Measurements from ENCODE around the gene KIR2DL1. TPM values are rescaled to one million over a fixed set of nuclear protein-coding genes. Genes with fewer than 3 reads are reported as not detected.
"Not testable (repeated sequence)": the region's sequence is repeated elsewhere in the genome, so short reads cannot be mapped to it uniquely, and the experiment has no call there.

KIR2DL1 gene
- total RNA-seq: not detected in 2 replicates

DNA sequence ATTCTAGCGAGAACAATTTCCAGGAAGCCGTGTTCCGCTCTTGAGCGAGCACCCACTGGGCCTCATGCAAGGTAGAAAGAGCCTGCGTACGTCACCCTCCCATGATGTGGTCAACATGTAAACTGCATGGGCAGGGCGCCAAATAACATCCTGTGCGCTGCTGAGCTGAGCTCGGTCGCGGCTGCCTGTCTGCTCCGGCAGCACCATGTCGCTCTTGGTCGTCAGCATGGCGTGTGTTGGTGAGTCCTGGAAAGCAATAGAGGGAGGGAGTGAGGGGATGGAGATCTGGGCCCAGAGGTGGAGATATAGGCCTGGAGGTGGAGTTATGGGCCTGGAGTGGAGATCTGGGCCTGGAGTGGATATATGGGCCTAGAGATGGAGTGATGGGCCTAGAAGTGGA, at the start of gene KIR2DL1:
Gene KIR2DL1 (plus strand): TSS at position 148 of the 400 bp plus-strand sequence. CDS start 58 bp downstream, at position 206.
- intact Hi-C loops (cut with micrococcal nuclease): not testable (repeated sequence)

DNA sequence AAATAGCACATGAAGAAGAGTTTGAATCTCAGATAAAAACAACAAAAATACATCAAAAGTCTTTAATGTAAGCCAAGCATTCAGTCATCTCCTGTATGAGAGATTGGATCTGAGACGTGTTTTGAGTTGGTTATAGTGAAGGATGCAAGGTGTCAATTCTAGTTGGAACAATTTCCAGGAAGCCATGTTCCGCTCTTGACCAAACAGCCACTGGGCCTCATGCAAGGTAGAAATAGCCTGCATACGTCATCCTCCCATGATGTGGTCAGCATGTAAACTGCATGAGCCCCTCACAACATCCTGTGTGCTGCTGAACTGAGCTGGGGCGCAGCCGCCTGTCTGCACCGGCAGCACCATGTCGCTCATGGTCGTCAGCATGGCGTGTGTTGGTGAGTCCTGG, 45.5 kb upstream of the KIR2DL1 start, which contains the start of gene KIR3DL3:
Gene KIR3DL3 (plus strand): TSS at position 301 of the 400 bp plus-strand sequence. CDS start 55 bp downstream, at position 356.
- intact Hi-C loops (cut with micrococcal nuclease): no loop called here

DNA sequence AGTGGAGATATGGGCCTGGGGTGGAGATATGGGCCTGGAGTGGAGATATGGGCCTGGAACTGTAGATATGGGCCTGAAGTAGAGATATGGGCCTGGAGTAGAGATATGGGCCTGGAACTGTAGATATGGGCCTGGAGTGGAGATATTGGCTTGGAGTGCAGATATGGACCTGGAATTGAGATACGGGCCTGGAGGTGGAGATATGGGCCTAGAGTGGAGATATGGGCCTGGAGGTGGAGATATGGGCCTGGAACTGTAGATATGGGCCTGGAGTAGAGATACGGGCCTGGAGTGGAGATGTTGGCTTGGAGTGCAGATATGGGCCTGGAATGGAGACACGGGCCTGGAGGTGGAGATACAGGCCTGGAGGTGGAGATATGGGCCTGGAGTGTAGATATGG, 44.9 kb upstream of the KIR2DL1 start:
- intact Hi-C loops (cut with micrococcal nuclease): no loop called here

DNA sequence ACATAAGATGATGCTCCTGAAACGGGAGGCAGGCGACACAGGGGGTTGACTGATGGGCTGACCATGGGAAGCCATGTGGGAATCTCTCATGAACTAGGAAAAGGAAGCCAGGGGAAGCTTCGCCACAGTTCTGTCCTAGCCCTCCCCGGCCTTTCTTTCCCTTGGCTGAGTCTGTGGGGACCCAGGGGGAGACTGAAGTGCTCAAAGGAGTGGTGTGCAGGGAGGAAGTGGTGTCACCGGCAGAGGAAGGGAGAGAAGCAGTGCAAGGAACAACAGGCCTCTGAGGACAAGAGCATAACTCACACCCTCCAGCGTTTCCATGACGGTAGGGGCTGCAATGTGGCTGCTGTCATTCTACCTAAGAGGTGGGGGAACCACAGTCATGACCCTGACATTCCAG, 44.3 kb upstream of the KIR2DL1 start:
- intact Hi-C loops (cut with micrococcal nuclease): no loop called here

DNA sequence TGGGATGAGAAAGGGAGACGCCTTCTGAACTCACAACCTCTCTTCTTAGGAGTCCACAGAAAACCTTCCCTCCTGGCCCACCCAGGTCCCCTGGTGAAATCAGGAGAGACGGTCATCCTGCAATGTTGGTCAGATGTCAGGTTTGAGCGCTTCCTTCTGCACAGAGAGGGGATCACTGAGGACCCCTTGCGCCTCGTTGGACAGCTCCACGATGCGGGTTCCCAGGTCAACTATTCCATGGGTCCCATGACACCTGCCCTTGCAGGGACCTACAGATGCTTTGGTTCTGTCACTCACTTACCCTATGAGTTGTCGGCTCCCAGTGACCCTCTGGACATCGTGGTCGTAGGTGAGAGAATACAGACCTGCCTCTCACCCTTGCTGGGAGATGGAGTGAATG, 42.0 kb upstream of the KIR2DL1 start:
- intact Hi-C loops (cut with micrococcal nuclease): no loop called here

DNA sequence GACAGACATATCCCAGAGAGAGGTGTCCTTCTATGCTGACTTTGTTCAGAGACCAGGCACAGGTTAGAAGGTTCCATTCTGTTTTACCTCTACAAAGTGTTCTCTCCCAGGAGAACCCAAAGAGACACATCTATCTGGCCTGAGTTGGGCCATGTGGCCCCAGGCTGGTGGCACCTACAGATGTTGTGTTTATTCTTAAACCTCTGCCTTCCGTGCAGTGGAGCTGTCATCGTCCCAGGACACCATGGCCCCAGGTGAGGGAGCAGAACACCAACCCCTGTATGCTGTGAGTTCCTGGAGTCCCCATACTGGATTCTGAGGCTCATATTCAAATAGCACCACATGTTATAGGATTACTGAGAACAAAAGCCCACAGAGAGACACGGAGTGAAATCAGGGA, 41.4 kb upstream of the KIR2DL1 start:
- intact Hi-C loops (cut with micrococcal nuclease): no loop called here

DNA sequence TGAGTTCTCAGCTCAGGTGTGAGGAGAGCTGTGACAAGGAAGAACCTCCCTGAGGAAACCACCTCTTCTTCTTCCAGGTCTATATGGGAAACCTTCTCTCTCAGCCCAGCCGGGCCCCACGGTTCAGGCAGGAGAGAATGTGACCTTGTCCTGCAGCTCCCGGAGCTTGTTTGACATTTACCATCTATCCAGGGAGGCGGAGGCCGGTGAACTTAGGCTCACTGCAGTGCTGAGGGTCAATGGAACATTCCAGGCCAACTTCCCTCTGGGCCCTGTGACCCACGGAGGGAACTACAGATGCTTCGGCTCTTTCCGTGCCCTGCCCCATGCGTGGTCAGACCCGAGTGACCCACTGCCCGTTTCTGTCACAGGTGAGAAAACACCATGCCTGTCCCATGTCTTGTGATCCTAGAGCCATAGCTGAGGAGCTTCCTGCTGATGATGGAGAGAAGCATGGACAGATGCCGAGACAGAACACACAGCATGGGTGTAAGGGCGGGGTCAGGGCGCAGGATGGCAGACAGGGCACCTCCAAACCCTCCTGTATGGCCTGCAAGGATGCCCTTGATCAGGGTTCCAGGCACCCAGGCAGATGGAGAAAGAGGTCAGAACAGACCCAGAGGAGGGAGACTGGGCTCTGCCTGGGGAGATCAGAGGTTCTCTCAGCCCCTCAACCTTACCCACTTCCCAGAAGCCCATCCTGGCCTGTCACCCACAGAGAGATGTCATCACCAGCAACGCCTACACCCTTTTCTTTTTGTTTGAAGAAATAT, 40.0 kb upstream of the KIR2DL1 start:
- intact Hi-C loops (cut with micrococcal nuclease): no loop called here

DNA sequence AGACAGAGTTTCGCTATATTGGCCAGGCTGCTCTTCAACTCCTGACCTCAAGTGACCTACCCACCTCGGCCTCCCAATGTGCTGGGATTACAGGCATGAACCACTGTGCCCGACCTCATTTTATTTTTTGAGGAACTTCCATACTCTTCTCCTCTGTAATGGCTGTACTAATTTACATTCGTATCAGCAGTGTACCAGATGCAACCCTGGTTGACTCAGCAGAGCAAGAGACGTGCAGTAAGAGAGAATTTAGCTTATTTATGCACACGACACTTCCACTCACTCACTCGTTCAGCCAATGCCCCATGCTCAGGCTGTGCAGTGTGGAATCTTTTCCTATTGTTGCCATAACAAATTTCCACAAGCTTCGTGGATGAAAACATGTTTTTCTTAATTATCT, 38.4 kb upstream of the KIR2DL1 start:
- intact Hi-C loops (cut with micrococcal nuclease): no loop called here

DNA sequence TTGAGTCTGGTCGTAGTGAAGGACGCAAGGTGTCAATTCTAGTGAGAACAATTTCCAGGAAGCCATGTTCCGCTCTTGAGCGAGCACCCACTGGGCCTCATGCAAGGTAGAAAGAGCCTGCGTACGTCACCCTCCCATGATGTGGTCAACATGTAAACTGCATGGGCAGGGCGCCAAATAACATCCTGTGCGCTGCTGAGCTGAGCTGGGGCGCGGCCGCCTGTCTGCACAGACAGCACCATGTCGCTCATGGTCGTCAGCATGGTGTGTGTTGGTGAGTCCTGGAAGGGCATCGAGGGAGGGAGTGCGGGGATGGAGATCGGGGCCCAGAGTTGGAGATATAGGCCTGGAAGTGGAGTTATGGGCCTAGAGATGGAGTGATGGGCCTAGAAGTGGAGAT, 31.3 kb upstream of the KIR2DL1 start, which contains the start of gene KIR2DL3:
Gene KIR2DL3 (plus strand): TSS at position 208 of the 400 bp plus-strand sequence. CDS start 33 bp downstream, at position 241.
- intact Hi-C loops (cut with micrococcal nuclease): not testable (repeated sequence)

DNA sequence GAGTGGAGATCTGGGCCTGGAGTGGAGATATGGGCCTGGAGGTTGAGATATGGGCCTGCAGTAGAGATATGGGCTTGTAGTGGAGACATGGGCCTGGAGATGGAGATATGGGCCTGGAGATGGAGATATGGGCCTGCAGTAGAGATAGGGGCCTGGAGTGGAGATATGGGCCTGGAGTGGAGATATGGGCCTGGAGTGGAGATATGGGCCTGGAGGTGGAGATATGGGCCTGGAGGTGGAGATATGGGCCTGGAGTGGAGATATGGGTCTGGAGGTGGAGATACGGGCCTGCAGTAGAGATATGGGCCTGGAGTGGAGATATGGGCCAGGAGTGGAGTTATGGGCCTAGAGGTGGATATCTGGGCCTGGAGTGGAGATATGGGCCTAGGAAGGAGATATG, 30.9 kb upstream of the KIR2DL1 start:
- intact Hi-C loops (cut with micrococcal nuclease): no loop called here

DNA sequence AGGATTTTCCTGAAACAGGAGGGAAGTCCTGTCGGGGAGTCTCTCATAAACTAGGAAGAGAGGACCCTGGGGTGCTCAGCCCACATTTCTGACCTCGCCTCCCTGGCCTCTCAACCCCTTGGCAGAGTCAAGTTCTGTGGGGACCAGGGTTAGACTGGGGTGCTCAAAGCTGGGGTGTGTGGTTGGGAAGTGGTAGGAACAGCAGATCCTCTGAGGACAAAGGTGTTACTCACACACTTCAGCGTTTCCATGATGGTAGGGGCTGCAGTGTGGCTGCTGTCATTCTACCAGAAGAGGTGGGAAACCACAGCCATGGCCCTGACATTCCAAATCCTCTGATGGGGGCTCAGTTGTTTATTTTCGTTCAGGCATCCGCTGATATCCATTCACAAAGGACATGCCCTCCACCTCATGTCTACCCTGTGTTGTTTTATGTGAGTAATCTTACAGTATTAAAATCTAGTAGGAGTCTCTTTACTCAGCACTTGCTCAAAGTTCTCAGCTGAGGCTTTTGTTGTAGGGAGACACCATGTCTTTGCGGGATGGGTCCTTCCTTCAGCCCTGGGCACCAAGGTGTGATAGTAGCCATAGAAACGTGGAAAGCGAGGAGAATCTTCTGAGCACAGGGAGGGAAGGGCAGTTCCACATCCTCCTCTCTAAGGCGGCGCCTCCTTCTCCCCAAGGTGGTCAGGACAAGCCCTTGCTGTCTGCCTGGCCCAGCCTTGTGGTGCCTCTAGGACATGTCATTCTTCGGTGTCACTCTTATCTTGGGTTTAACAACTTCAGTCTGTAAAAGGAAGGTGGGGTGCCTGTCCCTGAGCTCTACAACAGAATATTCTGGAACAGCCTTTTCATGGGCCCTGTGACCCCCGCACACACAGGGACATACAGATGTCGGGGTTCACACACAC, 29.8 kb upstream of the KIR2DL1 start:
- intact Hi-C loops (cut with micrococcal nuclease): no loop called here

DNA sequence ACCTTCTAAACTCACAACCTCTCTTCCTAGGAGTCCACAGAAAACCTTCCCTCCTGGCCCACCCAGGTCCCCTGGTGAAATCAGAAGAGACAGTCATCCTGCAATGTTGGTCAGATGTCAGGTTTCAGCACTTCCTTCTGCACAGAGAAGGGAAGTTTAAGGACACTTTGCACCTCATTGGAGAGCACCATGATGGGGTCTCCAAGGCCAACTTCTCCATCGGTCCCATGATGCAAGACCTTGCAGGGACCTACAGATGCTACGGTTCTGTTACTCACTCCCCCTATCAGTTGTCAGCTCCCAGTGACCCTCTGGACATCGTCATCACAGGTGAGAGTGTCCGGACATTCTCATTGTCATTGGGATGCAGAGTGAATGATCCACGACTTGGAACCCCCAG, 27.6 kb upstream of the KIR2DL1 start:
- intact Hi-C loops (cut with micrococcal nuclease): not testable (repeated sequence)

DNA sequence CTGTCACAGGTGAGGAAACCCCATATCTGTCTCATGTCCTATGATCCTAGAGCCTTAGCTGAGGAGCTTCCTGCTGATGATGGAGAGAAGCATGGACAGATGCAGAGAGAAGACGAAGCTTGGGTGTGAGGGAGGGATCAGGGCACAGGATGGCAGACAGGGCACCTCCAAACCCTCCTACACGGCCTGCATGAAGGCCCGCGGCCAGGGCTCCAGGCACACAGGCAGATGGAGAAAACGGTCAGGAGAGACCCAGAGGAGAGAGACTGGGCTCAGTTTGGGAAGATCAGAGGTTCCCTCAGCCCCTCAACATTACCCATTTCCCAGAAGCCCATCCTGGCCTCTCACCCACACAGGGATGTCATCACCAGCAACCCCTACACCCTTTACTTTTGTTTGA, 25.5 kb upstream of the KIR2DL1 start:
- intact Hi-C loops (cut with micrococcal nuclease): not testable (repeated sequence)

DNA sequence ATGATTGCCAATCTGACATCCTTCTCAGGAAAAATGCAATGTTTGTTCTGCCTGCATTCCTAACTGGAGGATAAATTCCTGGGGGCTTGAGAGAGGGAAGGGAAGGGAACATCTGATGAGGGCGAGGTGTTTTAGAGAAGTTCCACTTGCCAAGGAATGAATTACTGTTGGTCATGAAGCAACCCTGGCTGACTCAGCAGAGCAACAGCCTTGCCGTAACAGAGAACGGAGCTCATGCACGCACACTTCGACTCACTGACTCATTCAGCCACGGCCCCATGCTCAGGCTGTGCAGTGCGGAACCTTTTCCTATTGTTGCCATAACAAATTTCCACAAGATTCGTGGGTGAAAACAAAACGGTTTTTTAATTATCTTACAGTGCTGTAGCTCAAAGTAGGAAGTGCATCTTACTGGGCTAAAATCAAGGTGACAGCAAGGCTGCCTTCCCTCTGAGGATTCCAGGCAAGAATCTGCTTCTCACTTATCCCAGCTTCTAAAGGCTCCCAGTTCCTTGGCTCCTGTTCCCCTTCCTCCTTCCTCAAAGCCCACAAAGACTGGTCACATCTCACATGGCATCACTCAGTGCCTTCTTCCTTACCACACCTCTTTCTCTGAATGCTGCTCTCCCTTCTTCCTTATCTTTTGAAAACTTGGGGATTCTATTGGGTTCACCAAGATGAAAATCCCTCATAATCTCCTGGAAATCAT, 21.8 kb upstream of the KIR2DL1 start:
- intact Hi-C loops (cut with micrococcal nuclease): not testable (repeated sequence)

DNA sequence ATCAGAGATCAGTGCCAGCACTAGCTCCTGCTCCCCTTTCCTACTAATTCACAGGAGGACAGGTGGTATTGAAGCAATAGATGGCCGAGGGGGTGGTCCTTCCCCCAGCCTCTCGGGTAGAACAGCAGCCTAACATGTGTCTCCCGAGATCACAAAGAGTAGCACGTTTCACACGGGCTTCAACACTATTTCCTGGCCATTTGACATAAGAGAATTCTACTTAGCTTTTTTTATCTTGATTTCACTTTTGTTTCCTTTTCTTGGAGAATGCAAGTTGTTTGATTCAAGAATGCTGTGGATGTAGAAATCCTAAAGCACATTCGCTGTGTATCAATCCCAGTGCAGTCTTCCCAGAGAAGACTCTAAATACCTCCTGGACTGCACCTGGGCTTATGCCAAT, 19.3 kb upstream of the KIR2DL1 start:
- intact Hi-C loops (cut with micrococcal nuclease): not testable (repeated sequence)

DNA sequence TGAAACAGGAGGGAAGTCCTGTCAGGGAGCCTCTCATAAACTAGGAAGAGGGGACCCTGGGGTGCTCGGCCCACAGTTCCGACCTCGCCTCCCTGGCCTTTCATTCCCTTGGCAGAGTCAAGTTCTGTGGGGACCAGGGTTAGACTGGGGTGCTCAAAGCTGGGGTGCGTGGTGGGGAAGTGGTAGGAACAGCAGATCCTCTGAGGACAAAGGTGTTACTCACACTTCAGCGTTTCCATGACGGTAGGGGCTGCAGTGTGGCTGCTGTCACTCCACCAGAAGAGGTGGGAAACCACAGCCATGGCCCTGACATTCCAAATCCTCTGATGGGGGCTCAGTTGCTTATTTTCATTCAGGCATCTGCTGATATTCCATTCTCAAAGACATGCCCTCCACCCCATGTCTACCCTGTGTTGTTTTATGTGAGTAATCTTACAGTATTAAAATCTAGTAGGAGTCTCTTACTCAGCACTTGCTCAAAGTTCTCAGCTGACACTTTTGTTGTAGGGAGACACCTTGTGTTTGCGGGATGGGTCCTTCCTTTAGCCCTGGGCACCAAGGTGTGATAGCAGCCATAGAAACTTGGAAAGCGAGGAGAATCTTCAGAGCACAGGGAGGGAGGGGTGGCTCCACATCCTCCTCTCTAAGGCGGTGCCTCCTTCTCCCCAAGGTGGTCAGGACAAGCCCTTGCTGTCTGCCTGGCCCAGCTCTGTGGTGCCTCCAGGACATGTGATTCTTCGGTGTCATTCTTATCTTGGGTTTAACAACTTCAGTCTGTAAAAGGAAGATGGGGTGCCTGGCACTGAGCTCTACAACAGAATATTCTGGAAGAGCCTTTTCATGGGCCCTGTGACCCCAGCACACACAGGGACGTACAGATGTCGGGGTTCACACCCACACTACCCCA, 13.1 kb upstream of the KIR2DL1 start:
- intact Hi-C loops (cut with micrococcal nuclease): not testable (repeated sequence)

DNA sequence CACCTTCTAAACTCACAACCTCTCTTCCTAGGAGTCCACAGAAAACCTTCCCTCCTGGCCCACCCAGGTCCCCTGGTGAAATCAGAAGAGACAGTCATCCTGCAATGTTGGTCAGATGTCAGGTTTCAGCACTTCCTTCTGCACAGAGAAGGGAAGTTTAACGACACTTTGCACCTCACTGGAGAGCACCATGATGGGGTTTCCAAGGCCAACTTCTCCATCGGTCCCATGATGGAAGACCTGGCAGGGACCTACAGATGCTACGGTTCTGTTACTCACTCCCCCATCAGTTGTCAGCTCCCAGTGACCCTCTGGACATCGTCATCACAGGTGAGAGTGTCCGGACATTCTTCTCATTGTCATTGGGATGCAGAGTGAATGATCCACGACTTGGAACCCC, 11.0 kb upstream of the KIR2DL1 start:
- intact Hi-C loops (cut with micrococcal nuclease): not testable (repeated sequence)

DNA sequence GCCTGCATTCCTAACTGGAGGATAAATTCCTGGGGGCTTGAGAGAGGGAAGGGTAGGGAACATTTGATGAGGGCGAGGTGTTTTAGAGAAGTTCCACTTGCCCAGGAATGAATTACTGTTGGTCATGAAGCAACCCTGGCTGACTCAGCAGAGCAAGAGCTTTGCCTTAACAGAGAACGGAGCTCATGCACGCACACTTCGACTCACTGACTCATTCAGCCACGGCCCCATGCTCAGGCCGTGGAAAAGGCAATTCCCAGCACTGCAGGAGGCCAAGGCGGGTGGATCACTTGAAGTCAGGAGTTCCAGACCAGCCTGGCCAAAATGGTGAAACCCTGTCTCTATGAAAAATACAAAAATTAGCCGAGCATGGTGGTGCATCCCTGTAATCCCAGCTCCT, 5.4 kb upstream of the KIR2DL1 start:
- intact Hi-C loops (cut with micrococcal nuclease): not testable (repeated sequence)

DNA sequence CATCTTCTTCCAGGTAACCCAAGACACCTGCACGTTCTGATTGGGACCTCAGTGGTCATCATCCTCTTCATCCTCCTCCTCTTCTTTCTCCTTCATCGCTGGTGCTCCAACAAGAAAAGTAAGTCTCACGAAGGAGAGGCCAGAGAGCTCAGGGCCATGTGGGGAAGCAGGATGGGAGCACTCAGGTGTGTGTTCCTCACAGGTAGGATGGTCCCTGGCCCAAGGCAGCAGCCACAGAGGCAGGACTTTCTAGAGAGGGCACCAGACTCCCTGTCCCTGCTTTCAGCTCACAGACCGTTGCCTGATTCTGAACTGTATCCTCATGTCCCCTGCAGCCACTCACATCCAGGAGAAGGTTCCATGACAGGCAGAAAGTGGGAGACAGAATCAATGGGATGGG, 3.1 kb upstream of the KIR2DL1 start:
- intact Hi-C loops (cut with micrococcal nuclease): not testable (repeated sequence)

DNA sequence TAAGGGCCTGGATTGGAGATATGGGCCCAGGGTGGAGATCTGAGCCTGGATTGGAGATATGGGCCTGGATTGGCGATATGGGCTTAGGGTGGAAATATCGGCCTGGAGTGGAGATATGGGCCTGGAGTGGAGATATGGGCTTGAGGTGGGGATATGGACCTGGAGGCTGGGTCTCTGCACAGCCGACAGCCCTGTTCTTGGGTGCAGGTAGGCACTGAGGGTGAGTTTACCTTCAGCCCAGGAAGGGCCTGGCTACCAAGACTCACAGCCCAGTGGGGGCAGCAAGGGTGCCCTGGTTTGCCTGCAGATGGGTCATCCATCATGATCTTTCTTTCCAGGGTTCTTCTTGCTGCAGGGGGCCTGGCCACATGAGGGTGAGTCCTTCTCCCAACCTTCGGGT, 918 bp downstream of the KIR2DL1 start:
- intact Hi-C loops (cut with micrococcal nuclease): not testable (repeated sequence)
